Islet of Langerhans (tissue), 1 donor: ENCODE data around the gene NPAS3.

Experiments used
- FAIRE-seq: peaks from one replicate; lab custom pipeline; 2011; peaks lifted over from hg19 to GRCh38; lab: Jason Lieb, UNC

The NPAS3 gene

GRCh38 chr14:33680873-33681272 lies 742.2 kb downstream of the NPAS3 start:
- FAIRE-seq = no peak

GRCh38 chr14:33682760-33683159 lies 744.1 kb downstream of the NPAS3 start:
- FAIRE-seq = no peak

- no peak for FAIRE-seq
Measured at GRCh38 chr14:33685026-33685425, 746.3 kb downstream of the NPAS3 start.

GRCh38 chr14:33685698-33686097 lies 747.0 kb downstream of the NPAS3 start:
- FAIRE-seq = no peak

GRCh38 chr14:33686218-33686617 lies 747.5 kb downstream of the NPAS3 start:
- no peak for FAIRE-seq

GRCh38 chr14:33686856-33687255 lies 748.2 kb downstream of the NPAS3 start:
- FAIRE-seq = no peak

- FAIRE-seq = no peak
Measured at GRCh38 chr14:33689680-33690079, 751.0 kb downstream of the NPAS3 start.

GRCh38 chr14:33691907-33692306 lies 753.2 kb downstream of the NPAS3 start:
- no peak for FAIRE-seq

- no peak for FAIRE-seq
Measured at GRCh38 chr14:33692762-33693161, 754.1 kb downstream of the NPAS3 start.

- FAIRE-seq = no peak
Measured at GRCh38 chr14:33693237-33693636, 754.6 kb downstream of the NPAS3 start.

- FAIRE-seq = no peak
Measured at GRCh38 chr14:33696165-33696564, 757.5 kb downstream of the NPAS3 start.

- FAIRE-seq = no peak
Measured at GRCh38 chr14:33699300-33699983, 760.8 kb downstream of the NPAS3 start.

GRCh38 chr14:33700052-33700451 lies 761.4 kb downstream of the NPAS3 start:
- no peak for FAIRE-seq

- no peak for FAIRE-seq
Measured at GRCh38 chr14:33702293-33702692, 763.6 kb downstream of the NPAS3 start.

- FAIRE-seq = peak; percentile 58
Measured at GRCh38 chr14:33704481-33704880, 765.8 kb downstream of the NPAS3 start.

- no peak for FAIRE-seq
Measured at GRCh38 chr14:33705490-33705889, 766.8 kb downstream of the NPAS3 start.

GRCh38 chr14:33707716-33708115 lies 769.0 kb downstream of the NPAS3 start:
- FAIRE-seq = no peak

GRCh38 chr14:33709283-33709682 lies 770.6 kb downstream of the NPAS3 start:
- FAIRE-seq = no peak

- FAIRE-seq = no peak
Measured at GRCh38 chr14:33709711-33710110, 771.0 kb downstream of the NPAS3 start.

GRCh38 chr14:33710273-33710672 lies 771.6 kb downstream of the NPAS3 start:
- no peak for FAIRE-seq

- no peak for FAIRE-seq
Measured at GRCh38 chr14:33711194-33711593, 772.5 kb downstream of the NPAS3 start.

- no peak for FAIRE-seq
Measured at GRCh38 chr14:33711811-33712216, 773.1 kb downstream of the NPAS3 start.

- no peak for FAIRE-seq
Measured at GRCh38 chr14:33714527-33715226, 776.0 kb downstream of the NPAS3 start.

GRCh38 chr14:33715227-33715528 lies 776.5 kb downstream of the NPAS3 start:
- FAIRE-seq = no peak
